ENCODE results near the gene CHCHD6.

The CHCHD6 gene

DNA sequence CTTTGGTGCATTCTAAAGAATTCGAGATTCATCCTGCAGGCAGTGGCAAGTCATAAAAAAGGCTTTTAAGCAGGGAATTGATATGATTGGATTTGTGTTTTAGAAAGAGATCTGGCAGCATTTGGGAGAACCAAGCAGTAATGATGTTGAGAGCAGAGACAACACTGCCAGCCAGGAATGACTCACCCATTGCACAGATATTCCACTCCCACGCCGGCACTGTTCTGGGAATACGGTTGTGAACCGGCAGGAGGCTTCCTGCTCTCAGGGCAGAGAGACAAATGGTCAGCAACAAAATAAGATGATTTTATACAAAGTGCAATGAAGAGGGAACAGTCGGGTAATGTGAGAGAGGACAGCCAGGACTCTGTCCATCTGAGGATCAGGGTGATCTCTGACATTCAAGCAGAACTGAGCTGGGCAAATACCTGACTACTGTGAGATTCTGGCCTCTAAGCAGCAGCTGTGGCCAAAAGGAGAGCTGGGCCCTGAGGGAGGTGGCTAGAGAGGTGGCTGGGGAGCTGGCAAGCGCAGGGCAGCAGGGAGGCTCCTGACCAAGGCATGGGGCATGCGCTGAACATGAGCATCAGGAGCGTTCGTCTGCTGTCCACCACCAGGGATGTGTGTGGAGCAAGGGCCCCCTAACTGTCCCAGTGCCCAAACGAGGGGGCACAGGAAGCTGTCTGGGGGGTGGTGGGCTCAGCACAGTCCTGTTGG, 222.8 kb downstream of the CHCHD6 start:
- DNase-seq = no peak

DNA sequence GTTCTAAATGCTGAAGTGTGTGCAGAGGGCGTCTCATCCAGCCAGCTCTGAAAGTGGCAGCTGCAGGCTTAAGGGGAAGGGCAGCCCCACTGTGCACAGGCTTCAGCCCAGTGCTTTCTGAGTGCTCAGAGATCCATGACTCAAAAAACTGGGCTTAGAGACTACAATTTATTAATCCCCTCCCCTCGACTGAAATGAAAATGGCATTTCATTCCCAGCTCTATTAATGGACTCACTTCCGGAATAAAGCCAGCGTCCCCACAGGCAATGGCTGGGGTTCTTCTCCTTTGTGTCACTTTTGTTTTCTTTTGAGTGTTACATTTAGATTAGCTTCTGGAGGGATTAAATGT, 223.3 kb downstream of the CHCHD6 start:
- DNase-seq = no peak

DNA sequence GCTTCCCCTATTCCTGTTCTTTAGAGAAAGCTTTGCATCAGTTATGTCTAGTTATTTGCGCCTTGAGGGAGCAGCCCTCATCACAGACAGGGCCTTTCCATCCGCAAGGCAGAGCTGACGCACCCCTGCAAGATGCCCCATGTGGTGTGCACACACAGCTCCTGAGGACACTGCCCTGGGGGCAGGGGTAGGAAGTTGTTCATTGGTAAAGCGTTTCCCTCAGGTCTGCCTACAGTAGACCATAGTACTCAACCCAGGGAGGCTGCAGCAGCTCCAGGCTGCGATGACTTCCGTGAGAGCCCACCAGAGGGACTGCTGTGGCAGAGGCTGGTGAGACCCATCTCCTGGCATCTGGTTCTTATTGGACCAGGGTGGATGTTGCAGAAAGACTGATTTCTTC, 223.8 kb downstream of the CHCHD6 start:
- DNase-seq = no peak

DNA sequence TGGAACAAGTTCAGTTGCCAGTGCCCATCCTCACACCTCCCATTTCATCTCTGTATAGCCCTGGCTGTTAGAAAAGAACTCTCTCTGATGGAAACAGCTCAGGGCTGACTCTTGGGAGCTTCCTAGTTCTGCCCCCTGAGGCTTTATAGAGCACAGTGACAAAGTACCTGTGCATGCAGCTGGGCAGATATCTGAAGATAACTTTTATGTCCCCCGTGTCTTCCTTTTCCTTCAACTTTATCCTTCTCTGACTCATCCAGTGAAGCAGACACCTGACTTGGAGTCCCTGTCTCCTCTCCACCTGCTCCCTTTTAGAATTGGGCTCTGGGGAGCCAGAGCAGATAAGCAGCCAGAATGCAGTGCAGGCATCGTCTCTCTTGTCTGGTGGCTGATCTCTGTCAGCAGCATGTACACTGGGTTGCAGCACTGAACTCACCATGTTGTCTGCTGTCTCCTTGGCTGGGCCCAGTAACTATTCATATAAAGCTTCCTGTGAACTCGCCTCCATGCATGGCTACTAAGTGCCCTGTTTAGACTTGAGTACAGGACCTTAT, 225.0 kb downstream of the CHCHD6 start:
- no peak for DNase-seq

DNA sequence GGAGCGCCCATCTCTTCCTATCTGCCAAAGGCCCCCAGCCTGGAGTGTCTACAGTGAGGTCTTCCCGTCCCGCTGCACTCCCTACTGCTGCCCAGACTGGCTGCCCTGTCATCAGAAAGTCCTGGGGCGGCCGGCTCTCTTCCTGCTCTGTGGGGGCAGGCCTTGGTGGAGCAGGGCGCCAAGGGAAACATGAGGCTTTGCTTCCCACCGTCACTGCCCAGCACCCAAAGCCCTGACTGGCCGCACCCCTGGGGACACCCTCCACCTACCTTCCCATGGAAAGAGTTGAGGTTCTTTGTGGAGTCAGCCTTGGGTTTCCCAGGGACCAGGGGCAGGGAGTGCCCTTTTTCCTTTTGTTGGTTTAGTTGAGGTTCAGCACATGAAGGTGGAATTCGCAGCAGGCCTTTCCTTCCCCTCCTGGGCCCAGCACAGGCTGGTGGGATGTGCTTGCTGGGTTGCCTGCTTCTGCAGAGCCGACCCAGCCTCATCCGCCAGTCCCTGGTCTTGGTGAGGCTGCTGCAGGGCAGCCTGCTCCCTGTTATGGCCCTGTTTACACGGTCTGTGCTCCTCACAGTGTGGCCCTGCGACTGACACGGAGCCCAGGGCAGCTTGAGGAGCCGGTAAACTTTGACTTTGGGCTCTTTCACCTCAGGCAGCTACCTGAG, 227.0 kb downstream of the CHCHD6 start:
- DNase-seq = no peak

DNA sequence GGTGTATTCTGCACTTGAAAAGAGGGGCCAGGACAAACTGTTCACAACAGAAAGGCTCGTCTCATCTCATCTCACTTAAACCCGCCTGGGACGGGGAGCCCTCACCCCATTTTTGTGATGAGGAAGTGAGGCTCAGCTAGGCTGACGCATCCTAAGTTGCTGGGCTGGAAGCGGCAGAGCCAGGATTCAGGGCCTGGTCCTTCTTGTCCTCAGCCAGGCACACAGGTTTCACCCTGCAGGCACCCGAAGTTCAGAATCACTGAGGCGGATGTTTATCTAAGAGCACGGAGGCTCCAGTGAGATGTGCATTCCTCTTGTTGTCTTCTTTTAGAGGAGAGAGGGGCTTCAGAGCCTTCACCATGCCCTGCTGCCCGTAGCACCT, 227.8 kb downstream of the CHCHD6 start:
- no peak for DNase-seq

DNA sequence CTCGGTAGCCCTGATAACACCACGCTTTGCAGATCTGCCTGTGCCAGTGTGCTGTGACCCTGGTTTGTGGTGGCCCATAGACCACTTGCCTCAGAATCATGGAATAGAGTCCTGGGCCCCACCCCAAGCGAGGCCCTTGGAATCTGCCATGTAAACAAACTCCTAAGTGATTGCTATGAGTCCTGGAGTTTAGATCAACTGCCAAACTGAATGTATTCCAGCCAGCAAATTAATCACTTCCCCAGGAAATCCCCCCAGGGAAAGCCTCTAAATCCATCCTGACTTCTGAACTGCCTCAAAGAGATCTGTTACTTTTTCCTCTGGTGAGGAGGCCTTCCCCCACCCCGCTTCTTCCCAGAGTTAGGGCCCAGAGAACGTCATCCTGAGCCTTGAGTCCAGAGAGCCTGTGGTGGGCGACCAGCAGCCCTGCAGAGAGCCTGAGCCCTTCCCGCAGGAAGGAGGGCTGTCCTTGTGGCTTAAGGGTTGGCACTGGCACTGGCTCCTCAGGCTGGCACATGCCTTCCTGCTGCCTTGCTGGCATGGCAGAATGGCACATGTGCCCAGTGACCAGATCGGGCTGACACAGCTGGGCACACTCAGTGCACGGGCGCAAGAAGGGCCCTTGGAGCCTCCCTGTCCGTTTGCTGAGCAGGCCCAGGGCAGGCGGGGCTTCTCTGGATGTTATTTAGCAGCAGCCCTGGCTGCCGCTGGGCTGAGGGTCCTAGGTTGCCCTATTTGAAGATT, 228.3 kb downstream of the CHCHD6 start:
- no peak for DNase-seq

DNA sequence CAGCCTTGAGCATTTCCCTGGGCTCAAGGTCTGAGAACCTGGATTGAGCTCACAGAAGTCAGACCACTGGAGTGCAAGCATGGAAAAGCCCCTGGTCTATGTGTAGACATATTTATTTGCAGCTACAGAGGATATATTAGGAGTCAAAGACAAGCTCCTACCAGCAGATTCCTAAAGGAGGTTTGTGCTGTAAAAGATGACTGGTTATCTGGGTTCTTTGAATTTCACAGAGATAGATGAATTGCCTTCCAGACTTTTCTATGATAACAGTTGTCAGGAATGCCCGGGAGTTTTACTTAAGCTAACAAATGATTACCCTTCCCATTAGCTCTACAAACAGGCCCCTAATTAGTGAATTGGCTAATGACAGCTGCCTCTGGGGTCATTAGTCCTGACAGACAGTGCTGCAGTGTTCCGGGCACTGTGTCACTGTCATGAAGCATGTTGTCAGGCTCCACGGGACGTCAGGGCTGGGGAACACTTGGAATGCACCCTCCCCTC, 230.0 kb downstream of the CHCHD6 start:
- no peak for DNase-seq

DNA sequence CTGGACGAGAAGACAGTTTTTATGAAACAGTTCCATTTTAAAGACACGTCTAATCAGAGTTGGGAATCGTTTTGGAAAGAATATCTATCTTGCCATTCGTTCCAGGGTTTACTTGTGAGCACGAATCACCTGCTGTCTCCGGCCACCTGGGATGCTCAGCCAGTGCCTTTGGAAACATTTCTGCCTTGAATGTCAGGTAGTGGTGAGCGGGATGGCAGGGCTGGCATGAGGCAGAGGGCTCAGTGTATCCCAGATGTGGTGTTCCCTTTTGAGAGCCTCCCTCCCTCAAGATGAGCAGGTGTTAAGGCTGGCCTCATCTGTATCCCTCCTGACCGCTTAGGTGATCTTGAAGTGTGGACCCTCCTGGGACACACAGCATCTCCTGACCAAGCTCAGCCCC, 231.0 kb downstream of the CHCHD6 start:
- DNase-seq = no peak

DNA sequence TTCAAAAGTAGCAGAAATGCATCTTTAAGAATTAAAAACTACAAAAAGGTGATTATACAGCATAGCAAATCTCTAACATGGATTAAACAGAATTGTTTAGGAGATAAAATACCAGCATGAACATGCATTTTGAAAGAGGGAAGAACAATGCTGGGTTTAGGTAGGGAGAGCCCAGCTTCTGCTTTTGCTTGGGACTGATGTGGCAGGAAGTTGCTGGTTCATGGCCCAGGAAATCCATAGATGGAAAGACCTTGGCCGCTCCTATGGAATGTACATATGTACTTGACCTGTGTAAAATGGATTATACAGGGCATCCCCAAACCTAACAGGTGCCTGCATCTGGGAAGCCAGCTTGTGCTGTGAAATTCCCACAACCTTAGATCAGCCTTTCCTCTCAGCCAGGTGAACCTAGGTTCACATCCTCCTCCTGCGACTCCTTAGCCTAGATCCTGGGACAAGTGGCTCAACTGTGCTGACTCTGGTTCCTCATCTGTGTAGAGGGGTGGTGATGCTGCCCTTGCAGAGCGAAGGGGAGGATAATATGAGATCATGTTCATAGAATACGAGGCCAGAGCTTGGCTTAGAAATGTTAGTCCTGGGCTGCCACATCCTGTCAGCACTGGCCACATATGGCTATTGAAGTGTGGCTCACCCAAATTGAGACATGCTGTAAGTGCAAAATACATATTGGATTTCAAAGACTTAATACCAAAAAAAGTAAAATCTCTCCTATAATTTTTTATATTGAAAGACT, 231.9 kb downstream of the CHCHD6 start:
- no peak for DNase-seq

DNA sequence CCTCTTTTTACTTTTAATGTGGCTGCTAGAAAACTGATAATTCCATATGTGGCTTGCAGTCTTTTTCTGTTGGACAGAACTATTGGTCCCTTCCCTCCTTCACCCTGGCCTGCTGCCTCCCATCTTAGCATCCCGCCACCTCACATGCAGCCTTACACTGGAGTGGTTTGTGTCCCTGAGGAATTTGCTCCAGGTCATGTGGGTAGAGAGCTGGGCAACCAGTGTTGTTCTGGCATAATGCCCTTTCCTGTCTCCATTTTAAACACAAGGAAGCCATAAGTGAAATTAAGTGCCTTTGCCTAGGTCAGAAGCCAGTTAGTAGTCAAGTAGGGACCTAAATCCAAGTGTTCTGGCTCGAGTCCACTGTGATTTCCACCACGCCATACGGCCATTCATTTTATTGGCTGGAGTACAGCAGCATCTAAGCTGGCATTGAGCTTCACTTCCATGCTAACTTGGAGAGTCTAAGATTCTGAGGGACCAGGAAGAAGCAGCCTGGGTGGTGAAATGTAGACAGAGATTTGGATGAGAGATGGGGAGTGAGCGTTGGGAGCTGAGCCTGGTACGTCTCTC, 232.9 kb downstream of the CHCHD6 start:
- DNase-seq = no peak

DNA sequence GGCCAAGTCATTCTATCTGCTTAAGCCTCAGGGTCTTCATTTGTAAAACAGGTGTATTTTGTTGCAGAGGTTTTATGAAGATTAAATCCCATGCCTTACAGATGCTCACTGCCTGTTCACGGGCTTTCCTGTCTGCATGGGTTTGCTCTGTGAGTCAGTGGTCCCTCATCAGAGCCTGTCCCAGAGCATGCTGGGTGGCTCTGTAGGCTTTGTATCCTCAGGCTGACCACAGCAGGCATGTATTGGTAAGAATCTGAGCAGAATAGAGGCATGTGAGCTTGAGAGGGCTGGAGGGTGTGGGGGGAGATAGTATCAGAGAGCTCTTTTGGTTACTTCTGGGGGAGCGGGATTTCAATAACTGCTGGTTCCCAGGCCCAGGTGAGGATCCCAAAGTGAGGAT, 233.5 kb downstream of the CHCHD6 start:
- no peak for DNase-seq

DNA sequence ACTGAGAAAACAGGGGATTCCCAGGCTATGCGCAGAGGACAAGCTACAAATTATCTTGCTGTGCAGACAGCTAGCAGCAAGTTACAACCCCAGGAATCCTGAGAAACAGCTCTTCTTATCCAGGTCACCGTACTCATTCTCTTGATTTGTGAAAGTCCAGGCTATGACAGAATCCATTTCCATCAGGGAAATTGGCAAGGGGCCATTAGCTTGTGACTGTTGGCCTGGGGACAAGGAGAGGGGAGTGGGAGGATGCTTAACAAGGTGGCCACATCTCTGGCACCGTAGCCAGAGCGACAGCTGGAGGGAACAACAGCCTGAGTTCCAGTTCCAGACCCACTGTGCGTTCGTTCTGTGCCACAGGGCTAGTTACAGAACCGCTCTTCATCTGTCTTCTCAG, 233.9 kb downstream of the CHCHD6 start:
- DNase-seq = no peak

DNA sequence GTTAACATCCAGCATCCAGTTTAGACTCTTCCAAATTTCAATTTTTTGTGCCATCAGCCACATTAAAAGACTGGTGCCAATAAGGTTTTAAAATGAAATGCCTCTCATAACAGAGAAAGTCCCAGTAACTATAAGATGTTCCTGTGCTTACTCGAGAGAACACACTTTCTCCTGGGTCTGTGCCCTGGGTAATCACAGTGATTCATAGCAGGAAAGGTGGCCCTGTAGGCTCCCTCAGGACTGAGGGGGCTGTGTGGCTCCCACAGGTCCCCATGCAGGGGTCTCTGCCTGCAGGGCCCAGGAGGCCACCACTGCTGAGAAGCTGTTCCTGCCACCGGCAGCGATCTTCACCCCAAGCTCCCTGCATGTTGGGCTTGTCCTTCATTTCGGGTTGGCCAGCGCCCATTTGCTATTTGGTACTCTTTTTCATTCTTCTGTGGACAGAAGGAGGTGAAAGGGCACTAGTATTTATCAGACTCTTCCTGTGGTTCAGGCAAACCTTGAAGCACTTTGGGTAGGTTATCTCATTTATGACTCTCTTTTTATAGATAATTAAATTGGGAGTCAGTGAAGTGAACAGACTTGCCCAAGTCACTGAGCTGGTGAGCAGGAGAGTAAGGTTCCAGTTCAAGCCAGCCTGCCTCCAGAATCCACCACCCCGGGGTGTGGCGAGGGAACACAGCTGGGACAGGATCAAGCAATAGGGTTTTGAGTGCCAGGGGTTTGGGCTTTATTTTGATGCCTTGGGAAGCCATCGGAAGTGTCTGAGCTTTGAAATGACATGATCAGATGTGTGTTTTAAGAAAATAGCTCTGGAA, 234.7 kb downstream of the CHCHD6 start:
- DNase-seq = no peak

DNA sequence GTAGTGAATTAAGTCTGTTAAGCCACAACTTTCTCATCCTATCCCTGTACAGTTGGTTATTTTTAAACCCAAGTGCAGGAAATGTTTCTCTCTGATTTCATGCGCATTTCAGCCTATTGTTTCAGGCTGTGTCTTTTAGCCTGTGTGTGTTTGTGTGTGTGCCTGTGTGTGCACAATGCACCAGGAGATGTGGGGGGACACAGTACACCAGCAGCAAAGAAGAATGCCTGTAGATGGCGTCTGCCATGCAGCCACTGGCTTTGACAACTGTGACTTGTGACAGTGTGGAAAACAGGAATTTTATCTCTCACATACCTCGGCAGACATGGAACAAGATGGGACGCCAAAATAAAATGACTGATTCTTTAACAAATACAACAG, 235.3 kb downstream of the CHCHD6 start:
- DNase-seq = no peak

DNA sequence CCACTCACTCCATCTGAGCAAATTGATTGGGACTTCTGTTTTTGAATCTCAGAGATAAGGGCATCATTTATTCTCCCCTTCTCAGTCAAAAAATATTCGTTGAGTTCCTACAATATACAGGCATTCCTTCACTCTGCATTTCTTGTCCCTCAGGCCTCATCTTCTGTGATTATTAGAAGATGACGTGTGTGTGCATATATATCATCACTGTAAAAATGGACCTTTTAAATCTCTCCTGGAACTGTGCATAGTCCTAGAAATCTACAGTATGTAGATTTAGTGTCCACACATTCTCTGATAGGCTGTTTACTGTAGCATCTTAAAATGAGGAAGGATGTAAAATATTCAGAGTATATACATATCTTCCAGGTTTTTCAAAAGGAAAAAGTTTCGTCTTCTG, 235.7 kb downstream of the CHCHD6 start:
- no peak for DNase-seq

DNA sequence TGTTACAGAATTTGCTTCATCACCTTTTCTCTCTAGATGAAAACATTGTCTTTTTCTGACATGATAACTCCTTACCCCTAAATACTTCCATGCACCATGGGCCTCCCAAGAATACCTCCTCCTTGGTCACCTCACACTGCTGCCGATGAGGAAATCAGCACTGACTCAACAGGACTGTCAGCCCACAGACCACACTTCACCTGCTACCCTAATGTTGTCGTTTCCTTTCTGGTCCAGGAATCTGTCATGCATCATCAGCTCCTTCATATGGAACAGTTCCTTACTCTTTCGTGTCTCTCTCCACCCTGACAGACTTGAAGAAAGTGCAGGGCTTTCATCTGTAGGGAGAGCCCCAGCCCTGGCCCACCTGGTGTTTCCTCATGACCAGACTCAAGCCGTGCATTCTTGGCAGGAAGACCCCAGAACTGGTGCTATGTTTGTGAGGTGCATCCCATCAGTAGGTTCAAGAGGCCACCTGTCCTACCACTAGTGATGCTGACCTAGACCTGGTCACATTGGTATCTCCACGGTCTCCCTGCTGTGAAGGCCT, 237.8 kb downstream of the CHCHD6 start:
- DNase-seq = no peak

DNA sequence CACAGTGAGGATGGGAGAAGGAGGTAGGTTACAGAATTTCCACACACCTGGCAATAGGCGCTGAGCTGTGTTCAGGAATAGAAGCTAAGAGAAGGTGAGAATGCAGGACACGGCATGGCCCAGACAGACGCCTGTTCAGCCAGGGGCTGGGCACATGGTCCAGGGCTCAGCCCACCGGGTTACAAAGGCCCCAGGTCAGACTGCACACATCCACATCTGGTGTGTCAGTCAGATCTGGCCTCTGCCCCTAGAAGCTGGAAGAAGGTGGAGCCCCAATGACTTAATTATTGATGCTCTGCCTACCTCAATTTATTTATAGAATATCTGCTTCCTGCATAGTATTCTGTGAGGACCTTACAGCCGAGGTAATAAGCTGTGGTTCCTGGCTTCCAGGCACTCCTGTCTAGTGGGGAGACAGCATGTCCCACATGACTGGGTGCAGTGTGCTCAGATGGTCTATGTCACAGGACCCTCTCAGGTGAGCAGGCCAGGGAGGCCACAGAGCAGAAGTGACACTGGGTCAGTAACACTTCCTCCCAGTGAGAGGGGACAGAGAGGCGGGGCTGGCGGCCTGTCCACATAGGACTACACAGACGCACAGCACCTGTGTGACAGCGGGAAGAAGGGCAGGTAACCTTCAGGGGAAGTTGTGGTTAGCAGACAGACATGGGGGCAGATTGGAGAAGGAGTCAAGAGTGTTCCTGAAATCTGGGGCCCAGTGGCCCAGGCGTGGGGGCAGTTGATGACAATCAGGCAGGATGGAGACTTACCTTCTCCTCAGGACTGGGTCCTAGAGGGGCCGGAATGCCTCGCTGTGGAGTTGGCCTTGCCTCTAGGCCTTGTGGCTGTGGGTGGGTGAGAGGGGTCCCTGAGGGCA, 240.3 kb downstream of the CHCHD6 start:
- DNase-seq = no peak

DNA sequence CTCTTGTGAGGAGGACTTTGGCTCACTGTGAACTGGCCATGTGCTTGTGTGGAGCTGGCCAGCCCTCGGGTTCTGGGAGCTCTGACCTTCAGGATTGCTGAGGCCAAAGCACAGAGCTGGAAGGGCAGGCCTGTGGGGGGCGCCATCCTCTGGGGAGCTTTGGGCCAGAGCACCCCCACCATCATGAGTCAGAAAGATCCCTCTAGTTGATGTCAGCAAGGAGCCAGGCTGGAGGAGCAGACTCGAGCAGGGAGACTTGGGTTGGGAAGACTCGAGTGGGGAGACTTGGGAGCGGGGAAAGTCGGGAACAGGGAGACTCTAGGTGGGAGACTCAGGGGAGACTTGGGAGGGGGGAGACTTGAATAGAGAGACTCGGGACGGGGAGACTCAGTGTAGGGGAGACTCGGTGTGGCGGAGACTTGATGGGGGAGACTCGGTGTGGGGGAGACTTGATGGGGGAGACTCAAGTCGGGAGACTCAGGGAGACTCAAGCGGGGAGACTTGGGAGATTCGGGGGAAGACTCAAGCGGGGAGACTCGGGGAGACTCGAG, 241.2 kb downstream of the CHCHD6 start:
- no peak for DNase-seq

DNA sequence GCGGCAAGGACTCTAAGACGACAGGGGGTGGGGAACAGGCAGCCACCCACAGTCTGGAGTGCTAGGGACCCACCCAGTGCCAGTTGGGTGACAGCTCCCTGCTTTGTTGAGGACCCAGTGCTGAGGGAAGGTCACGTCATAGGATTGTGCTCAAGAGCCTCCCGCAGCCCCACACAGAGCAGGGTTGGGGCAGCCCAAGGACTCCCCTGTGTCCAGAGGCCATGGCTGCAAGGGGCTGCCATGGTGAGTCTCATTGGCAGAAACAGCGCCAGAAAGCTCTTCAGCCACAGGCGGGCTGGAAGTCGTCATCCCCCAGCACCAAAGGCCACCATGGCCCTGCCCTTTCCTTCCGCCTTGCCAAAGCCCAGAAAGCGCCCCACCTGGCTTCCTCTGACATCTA, 241.9 kb downstream of the CHCHD6 start:
- no peak for DNase-seq

All from activated CD4-positive, CD25-positive, alpha-beta regulatory T cell (primary cell).